GM21526 (cell line): Measurements from ENCODE around the gene OR52B6.
"Not testable (repeated sequence)": the region's sequence is repeated elsewhere in the genome, so short reads cannot be mapped to it uniquely, and the experiment has no call there.

Experiments used
- ATAC-seq: cut with Tn5 transposase; IDR thresholded peaks from one replicate; pipeline ENCODE4 v1.9.1; 2021; ENCODE audit warnings: moderate library complexity; ENCODE audit not compliant: unreplicated experiment, low FRiP score

The OR52B6 gene

DNA sequence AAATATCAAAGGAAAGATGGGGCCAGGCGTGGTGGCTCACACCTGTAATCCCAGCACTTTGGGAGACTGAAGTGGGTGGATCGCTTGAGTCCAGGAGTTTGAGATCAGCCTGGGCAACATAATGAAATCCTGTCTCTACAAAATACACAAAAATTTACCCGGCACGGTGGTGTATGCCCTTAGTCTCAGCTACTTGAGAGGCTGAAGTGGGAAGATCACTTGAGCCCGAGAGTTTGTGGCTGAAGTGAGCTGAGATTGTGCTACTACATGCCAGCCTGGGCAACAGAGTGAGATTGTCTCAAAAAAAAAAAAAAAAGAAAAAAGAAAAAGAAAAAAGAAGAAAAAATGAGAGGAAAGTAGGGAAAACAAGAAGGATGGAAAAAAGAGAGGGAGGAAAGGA is 11.9 kb downstream of the OR52B6 start:
- ATAC-seq, result no peak

DNA sequence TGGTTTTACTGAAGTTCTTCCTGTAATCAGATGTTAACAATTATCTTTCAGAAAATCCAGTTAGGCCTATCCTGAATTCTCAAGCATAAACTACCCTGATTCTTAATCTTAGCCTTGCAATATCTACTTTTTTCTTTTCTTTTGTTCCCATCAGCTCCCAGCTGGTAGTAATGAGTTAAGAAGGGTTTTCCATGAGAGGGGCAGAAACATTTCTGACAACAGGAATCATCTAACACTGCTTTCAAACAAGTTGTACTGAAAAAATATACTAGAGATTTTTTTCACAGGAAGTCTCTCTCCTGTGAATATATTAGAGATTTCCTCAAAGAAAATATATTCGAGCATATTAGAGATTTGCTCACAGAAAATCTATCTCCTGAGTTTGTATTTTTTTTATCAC is 12.5 kb downstream of the OR52B6 start:
- ATAC-seq, result no peak

DNA sequence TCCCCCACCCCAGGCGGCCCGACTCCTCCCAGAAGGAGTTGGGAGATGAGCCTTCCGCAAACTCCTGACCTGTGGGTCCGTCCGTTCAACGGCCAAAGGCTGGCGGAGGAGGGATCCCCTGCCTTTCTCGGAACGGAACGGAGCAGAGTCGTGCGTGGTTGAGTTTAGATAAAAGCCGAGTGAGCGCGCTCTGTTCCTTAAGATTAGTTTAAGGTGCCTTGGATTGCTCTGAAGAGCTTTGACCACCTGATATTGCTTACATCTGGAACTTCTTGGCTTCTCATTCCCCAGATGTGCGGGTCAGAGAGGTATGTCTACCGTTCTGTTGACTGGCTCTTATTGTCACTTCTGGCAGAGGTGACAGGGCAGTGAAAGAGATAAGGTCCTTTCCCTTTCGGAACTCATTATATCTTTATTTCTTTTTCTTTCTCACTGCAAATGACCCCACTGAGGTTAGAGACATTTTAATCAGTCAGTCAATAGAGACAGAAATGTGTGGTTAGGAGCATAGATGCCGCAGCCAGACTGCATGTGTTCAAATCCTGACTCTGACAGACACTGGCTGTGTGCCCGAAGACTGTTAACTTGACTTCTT is 16.0 kb downstream of the OR52B6 start, which contains the start of gene TRIM6:
TRIM6 (plus strand) TSS at position 31 of the 595 bp plus-strand sequence; CDS start at position 292, 261 bp downstream.
- no peak for ATAC-seq

DNA sequence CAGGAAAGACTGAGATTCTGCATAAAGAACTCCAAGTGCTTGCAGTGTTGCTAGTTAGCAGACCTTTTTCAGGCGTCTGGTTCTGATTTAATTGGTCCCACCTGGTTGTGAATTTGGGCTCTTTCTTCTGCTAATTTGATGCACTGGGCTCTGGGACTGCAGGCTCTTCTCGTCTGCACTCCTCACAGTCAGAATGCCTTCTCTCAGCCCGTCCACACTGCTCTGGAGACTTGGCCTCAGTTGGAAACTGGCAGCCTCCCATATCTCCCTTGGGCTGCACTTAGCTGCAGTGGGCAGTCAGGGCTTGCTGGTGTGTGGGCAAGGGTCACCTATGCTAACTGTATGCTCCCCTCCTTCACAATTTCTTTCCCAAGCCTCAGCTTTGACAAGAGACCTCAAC is 17.3 kb downstream of the OR52B6 start:
- ATAC-seq, result no peak

DNA sequence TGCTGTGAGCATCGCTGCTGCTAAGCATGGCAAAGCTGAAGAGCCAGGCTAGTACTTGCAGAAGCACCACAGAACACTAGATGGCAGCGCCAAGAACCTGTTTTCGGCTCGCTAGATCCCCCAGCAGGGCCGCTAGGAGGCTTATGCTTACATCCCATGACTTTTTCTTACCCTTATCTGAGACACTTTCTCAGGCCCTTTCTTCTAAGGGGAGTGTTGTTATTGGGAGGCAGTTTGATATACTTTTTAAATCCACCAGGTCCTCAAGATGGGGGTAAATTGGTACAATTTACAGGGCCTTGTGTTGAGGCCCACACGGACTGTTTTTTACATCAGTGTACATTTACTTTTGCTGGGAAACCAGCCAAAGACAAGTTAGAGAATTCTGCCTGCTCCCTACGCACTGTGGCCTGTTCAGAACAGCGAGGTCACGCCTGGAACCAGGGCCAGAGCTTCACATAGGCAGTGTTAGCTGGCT is 19.7 kb downstream of the OR52B6 start:
- ATAC-seq, result peak; percentile 92

DNA sequence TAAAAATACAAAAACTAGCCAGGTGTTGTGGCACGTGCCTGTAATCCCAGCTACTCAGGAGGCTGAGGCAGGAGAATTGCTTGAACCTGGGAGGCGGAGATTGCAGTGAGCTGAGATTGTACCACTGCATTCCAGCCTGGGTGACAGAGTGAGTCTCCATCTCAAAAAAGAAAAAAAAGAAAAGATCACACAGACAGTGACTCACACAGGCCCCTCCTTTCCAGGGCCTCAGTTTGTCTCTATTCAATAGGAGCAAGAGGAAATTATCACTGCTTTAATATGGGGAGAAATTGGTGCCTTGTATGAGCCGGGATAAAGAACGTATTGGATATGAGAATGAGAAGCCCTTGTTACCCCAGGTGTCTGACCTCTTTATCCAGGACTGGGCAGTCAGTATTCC is 22.1 kb downstream of the OR52B6 start:
- ATAC-seq, result not testable (repeated sequence)

DNA sequence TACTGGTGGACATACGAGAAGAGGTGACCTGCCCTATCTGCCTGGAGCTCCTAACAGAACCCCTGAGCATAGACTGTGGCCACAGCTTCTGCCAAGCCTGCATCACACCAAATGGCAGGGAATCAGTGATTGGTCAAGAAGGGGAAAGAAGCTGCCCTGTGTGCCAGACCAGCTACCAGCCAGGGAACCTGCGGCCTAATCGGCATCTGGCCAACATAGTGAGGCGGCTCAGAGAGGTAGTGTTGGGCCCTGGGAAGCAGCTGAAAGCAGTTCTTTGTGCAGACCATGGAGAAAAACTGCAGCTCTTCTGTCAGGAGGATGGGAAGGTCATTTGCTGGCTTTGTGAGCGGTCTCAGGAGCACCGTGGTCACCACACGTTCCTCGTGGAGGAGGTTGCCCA is 22.6 kb downstream of the OR52B6 start:
- ATAC-seq, result no peak

DNA sequence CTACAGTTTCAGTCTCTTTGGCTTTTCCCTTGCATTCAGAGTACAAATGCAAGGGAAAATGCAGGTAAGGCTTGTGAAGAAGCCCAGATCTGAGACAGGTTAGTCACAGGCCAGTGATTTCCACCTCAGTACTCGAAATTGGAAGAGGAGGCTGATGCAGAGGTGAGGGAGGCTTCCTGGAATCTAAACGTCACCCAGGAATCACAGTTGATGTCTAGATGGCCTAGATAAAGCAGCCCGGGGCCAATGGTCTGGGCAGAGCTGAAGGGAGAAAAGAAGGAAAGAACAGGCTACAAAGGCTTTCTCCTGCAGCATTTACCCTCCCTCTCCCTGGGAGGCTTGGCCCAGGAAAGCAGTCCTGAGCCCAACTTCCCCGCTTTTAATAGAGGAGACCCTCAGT is 24.2 kb downstream of the OR52B6 start:
- no peak for ATAC-seq

DNA sequence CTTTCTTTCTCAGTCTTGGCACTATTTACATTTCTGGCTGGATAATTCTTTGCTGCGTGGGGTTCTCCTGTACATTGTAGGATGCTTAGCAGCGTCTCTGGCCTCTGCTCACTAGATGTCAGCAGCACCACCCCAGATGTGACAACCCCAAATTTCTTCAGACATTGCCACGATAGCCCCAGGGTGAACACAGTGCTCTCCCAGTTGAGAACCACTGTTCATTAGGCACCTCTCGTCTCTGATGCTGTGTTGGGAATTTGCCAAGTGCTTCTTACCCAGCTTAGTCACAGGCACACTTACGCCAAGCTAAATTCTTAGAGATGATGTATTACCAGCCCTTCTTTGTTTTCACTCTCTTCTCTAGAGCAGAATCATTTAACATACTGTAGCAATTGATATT is 25.2 kb downstream of the OR52B6 start:
- no peak for ATAC-seq

DNA sequence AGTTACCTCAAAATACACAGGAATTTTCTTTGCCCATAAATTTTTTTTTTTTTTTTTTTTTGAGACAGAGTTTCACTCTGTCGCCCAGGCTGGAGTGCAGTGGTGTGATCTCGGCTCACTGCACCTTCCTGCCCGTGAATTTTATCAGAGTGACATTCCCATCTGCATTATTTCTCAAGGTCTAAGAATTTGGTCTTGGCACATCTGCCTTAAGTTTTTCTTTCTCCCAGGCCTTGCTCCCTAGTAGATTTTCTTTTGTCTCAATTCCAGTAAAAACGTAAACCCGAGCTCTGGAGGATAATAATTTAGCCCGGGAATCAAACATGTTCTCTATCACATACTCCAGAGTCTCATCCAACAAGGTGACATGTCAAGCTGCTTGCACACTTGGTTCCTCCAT is 28.1 kb downstream of the OR52B6 start:
- ATAC-seq, result no peak

DNA sequence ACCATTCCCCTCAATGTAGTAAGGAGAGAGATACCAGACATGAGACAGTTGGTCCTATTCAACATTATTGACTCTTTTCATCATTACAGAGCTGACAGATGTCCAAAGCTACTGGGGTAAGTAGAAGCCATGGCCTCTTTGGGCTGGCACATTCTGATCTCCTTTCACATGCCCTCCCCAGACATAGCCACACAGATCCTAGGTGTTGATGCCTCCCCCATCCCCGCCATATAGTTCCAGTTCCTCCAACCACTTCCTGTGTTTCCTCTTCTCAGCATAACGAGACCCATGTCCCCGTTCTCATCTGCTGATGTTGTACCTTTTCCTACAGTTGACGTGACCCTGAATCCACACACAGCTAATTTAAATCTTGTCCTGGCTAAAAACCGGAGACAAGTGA is 29.8 kb downstream of the OR52B6 start:
- ATAC-seq, result no peak

DNA sequence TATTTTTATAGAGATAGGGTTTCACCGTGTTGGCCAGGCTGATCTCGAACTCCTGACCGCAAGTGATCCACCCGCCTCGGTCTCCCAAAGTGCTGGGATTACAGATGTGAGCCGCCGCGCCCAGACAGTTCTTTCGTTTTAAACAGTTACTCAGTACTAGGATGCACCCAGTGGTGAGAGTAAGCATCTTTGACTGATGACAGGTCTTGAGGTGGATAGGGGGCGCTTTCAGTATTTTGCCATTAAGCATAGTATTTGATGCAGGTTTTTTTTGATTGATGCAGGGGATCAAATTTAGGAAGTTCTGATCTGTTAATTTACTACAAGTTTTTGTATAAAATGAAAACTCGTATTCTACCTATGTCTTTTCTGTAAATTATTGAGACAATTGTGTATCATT is 30.9 kb downstream of the OR52B6 start:
- no peak for ATAC-seq

DNA sequence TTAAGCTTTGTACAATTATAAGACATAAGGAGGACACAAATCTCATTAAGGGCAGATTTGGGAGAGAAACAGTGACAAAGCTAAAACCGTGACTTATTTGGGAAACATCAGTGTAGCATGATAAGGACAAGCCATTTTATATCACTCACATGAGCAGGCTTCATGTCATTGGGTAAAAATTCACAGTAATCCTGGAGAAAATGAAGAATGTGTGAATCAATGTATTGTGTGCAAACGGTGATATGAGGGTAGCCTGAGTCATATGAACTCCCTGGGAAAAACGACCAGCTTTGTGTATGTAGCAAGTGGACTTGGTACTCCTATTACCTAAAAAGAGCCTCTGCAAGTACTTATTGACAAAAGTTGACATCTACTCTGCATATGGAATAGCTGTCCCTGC is 38.1 kb downstream of the OR52B6 start:
- no peak for ATAC-seq

DNA sequence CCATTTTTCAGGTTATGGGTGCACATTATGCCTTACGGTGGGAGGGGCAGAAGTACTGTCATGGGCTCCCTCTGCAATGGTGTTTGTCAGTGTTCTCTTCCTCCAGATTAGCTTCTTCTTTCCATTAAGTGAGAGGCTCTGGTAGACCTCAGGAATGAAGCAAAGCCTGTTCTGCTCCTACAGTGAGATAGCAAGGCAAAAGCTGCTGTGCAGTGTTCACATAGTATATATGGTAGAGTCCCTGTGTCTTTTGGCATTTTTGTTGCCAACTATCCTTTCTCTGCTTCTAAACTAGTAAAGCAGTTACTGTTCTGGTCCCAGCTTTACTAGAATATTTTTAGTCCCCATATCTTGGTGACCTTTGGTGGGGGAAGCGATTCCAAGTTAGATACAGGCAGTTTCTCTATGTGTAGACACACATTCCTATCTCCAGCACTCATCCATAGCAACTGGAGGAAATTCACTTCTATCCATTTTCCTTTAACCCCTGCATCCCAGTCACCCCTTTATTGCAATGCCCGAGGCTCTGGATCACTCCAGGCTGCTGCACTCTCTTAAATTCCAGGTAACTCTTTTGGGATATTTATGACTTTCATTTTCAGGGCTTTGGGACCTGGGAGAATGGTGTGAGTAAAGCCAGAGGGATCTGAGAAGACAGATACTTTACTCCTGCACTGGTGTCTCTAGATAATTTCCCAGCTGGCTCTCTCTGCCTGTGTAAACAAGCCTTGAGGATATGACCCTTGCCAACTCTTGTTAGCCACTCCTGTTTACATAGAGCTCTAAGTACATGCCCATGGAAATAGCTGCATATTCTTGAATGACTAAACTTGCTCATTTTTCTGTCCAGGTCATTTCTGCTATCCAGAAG is 40.2 kb downstream of the OR52B6 start:
- no peak for ATAC-seq

DNA sequence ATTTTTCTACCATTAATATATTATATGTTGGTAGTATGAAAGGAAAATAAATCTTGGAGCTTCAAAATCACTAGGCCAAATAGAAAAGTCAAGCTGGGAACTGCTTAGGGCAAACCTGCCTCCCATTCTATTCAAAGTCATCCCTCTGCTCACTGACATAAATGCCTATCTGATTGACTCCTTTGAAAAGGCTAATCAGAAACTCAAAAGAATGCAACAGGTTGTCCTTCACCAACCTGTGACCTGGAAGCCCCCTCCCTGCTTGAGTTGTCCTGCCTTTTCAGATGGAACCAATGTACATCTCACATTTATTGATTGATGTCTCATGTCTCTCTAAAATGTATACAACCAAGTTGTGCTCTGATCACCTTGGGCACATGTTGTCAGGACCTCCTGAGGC is 40.9 kb downstream of the OR52B6 start:
- ATAC-seq, result no peak

DNA sequence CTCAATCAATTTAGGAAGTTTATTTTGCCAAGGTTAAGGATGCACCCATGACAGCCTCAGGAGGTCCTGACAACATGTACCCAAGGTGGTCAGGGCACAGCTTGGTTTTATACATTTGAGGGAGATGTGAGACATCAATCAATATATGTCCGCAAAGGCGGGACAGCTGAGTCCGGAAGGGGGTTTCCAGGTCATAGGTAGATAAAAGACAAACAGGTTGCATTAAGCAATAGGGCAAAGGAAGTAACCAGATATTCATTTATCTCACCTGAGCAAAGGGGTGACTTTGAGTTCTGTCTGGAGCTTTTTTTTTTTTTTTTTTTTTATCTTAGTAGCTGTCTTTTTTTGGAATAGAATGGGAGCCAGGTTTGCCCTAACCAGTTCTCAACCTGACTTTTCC is 42.1 kb downstream of the OR52B6 start:
- ATAC-seq, result no peak

DNA sequence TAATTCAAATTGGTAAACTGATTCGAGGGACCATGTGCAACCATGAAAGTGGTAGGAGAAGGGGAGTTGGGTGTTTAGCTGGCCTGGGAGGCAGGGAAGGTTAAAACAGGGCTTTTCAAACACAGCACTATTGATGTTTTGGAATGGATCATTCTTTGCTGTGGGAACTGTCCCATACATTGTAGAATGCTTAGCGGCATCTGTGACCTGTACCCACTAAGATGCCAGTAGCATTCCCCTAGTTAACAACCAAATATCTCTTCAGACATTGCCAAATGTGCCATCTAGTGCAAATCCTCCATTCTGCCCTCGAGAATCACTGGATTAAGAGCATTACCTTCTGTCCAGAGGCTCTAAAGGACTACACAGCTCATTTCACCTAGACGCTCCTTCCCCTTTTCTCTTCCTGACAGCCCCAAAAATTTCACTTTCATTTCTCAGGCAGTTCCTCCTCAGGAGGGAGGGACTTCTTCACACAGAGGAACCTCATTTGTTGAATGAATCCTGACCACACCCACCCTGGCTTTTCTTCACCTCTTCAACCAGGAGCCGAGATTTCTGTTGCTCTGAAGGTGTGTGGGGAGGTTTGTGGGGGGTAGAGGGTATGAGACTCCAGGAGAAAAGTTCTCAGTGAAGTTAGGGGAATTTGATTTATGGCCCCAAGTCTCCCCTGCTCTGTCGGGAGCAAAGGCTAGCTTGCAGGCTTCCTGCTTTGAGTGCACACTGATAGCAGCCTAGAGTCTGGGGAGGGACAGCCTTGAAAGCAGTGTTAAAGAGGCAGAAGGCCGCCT is 44.0 kb downstream of the OR52B6 start, which contains the start of gene TRIM34:
TRIM34 (plus strand) TSS at position 513 of the 791 bp plus-strand sequence. CDS start 7,331 bp downstream, outside the sequence.
- ATAC-seq, result peak; percentile 97

DNA sequence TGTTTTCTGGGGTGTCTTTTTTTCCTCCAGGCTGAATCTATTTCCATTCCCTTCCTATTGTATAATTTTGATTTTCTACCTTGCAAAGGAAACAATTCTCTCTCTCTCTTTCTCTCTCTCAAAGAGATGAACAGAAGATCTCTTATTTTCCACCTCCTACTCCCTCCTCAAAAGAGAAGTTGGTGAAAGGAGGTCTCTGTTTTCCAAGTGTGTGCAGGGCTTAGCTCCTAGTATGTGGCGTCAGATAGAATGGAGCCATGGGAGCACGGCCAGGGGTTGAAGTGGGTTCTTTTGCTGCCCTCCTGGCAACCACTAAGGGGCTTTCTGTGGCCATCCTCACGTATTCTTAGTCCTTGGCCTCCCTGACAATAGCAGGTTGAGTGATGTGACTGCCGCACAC is 44.6 kb downstream of the OR52B6 start:
- peak; percentile 8 for ATAC-seq

DNA sequence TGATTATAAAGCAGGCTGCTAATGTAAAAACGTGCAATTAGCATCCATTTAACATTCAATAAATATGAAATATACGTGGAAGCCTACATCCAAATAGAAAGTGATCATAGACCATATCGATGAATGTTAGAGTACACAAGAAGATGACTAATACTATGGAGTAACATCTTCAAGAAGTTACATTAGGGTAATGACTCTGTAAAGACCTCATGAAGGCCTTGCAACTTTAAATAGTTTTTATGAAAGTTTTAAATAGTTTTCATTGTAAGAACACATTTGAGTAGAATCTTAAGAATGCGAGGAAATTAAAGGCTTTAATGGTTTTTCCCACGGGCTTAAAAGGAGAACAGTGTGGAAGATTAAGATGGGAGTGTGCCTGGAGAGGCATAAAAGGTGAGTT is 45.5 kb downstream of the OR52B6 start:
- no peak for ATAC-seq

DNA sequence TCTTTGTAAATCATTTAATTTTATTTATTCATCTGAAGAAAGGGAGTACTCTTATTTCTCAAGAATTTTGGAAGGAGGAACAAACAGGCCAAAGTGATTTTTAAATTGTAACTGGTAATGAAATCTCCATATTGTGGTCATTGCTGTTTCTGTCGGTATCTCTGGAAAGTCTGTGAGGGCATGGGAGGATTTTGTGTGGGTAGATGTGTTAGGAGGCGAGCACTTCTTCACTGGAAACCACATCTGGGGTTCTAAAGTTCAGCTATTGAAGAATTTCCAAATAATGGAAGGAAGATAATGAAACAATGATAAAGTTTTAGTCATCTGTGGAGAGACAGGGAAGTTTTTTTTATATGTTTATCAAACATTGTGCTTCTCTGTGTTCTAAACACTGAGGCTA is 50.7 kb downstream of the OR52B6 start:
- peak; percentile 12 for ATAC-seq
